ENCODE data around the gene CCNA1. TPM values are rescaled to one million over a fixed set of nuclear protein-coding genes. Genes with fewer than 3 reads are reported as not detected.

CCNA1 gene
- total and polyA plus RNA-seq, 10 of the 15 experiments (the other 5 are each of a cell fraction or from before 2014, with no cell fraction given) = 0.38 to 6.0 (median 1.1) TPM

- Histone ChIP-seq H3K27me3 (replicated peaks in 1 of 2; ENCODE audit: control insufficient read depth in 2 of 2, insufficient read depth in 2 of 2, low read length in 1 of 2) (no peaks in the 10 kb centered on the region), H3K4me3 (no peak overlapping the region), H4K20me1 (ENCODE audit: control insufficient read depth, insufficient read depth) (no peaks in the 10 kb centered on the region), H3K9ac (ENCODE audit: control insufficient read depth, insufficient read depth, low read length) (no peak overlapping the region), H3K9me3 (replicated peaks; ENCODE audit: control insufficient read depth, insufficient read depth, low read length) (no peaks in the 10 kb centered on the region), H2AFZ (ENCODE audit: control insufficient read depth, low read depth, low read length) (no peak overlapping the region), H3K27ac (ENCODE audit: control insufficient read depth, insufficient read depth) (no peak overlapping the region), H3K79me2 (ENCODE audit: control insufficient read depth, insufficient read depth, low read length) (no peaks in the 10 kb centered on the region), H3K4me2 (ENCODE audit: control insufficient read depth, insufficient read depth) (no peak overlapping the region), H3K36me3 (ENCODE audit: control insufficient read depth in 2 of 2, insufficient read depth in 2 of 2, low read length in 1 of 2) (no peaks in the 10 kb centered on the region), H3K4me1 (ENCODE audit: control insufficient read depth, insufficient read depth, low read length) (no peaks in the 10 kb centered on the region)
- FAIRE-seq (no peak), DNase-seq (ENCODE audit: low read depth, low spot score) (no peak), ATAC-seq (peak; percentile 40)
- ChIA-PET SMC1A (ENCODE audit: uncharacterized antibody, unreplicated experiment) (interaction anchor here (0.8 to 5.1 kb wide), 2 partner anchors 20 to 27 kb away, joined by 3 to 33 read pairs; no protein-coding TSS in a partner anchor), RAD21 (ENCODE audit: unreplicated experiment) (interaction anchor here (0.9 to 2.0 kb wide), 5 partner anchors 19 to 154 kb away, joined by 3 to 6 read pairs (median 4); no protein-coding TSS in a partner anchor), CTCF (interaction anchor here (0.7 to 5.2 kb wide), 7 partner anchors 13 to 156 kb away, joined by 3 to 22 read pairs (median 4); no protein-coding TSS in a partner anchor), POLR2A (interaction anchor here (1.1 kb wide), 1 partner anchor 12 kb away, joined by 3 read pairs; no protein-coding TSS in a partner anchor)
- 34% methylated on average over 6 of the region's 6 CpGs for WGBS (ENCODE audit: insufficient coverage, insufficient replicate concordance, low lambda C conversion rate, missing lambda C conversion rate)
- BruUV-seq (replicated peaks) = no TSS peak
- in situ Hi-C loops (cut with MboI) = no loop called here
- intact Hi-C loops (cut with micrococcal nuclease; ENCODE audit: unreplicated experiment) = no loop called here
- TF ChIP-seq KLF5 (IDR thresholded peaks at IDR 0.05; ENCODE audit: partially characterized antibody) (no peak), SMARCA5 (IDR thresholded peaks at IDR 0.05) (no peak), YY1 (IDR thresholded peaks at IDR 0.05; ENCODE audit: low read depth, low read length) (no peak), ZBTB40 (IDR thresholded peaks at IDR 0.05; ENCODE audit: borderline replicate concordance) (no peak), ATF7 (IDR thresholded peaks at IDR 0.05; ENCODE audit: low read depth) (no peak), E2F4 (IDR thresholded peaks at IDR 0.05; ENCODE audit: low read depth, low read length) (no peak), RCOR1 (conservative IDR thresholded peaks at IDR 0.05; ENCODE audit: low read depth, low read length) (no peak), ZNF622 (IDR thresholded peaks at IDR 0.05) (no peak), ZSCAN29 (IDR thresholded peaks at IDR 0.05) (no peak), IRF5 (IDR thresholded peaks at IDR 0.05; ENCODE audit: borderline replicate concordance) (no peak), SUZ12 (IDR thresholded peaks at IDR 0.05; ENCODE audit: unreplicated experiment) (no peak), POLR2AphosphoS5 (IDR thresholded peaks at IDR 0.05; ENCODE audit: low read length) (no peak)
These were observed 6.5 kb downstream of the CCNA1 start for GRCh38 chr13:36438594-36439483.

Data from GM12878 (cell line).